Central memory CD8-positive, alpha-beta T cell (primary cell): ENCODE measurements around the gene MAML2.
"Not testable (repeated sequence)": the region's sequence is repeated elsewhere in the genome, so short reads cannot be mapped to it uniquely, and the experiment has no call there.

Experiments used
- ATAC-seq: fragments of 150-1000 bp; cut with Tn5 transposase; replicated peaks from 2 replicates; pipeline ENCODE4 v1.10.0; 2022; ENCODE audit warnings: mild to moderate bottlenecking, moderate FRiP score, moderate number of reproducible peaks; ENCODE audit not compliant: poor library complexity, severe bottlenecking; ENCODE audit errors: extremely low read depth
- DNase-seq, 2 donors: peaks; one replicate each; pipeline ENCODE4 v3.0.0; 2021; ENCODE audit warnings: low spot score in 2 of 2
- H3K27ac Mint-ChIP-seq: one replicate; pipeline ENCODE4 v1.8.0; 2022; ENCODE audit warnings: low read depth, mild to moderate bottlenecking, moderate library complexity, mixed read lengths
- H3K27me3 Mint-ChIP-seq: one replicate; pipeline ENCODE4 v1.8.0; 2022; ENCODE audit warnings: mixed read lengths
- H3K36me3 Mint-ChIP-seq: one replicate; pipeline ENCODE4 v1.8.0; 2022; ENCODE audit warnings: mild to moderate bottlenecking, moderate library complexity, mixed read lengths; ENCODE audit not compliant: insufficient read depth
- H3K4me1 Mint-ChIP-seq: one replicate; pipeline ENCODE4 v1.8.0; 2022; ENCODE audit warnings: mixed read lengths
- H3K4me3 Mint-ChIP-seq: one replicate; pipeline ENCODE4 v1.8.0; 2022; ENCODE audit warnings: mild to moderate bottlenecking, moderate library complexity, mixed read lengths
- H3K9me3 Mint-ChIP-seq: one replicate; pipeline ENCODE4 v1.8.0; 2022; ENCODE audit warnings: mixed read lengths

MAML2 gene

DNA sequence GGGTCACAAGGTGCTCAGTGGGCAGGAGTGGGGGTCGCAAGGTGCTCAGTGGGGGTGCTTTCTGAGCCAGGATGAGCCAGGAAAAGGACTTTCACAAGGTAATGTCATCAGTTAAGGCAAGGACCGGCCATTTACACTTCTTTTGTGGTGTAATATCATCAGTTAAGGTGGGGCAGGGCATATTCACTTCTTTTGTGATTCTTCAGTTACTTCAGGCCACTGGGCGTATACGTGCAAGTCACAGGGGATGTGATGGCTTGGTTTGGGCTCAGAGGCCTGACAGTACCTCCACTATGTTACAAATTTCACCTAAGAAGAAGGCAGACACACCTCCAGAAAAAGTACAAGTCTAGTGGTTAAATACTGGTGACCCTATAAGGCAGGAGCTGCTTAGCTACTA lies 162.1 kb downstream of the MAML2 start:
- peaks cover 24% of the 10 kb centered on the region for H3K4me1 Mint-ChIP-seq
- ATAC-seq, H3K4me3 Mint-ChIP-seq, H3K27me3 Mint-ChIP-seq, H3K9me3 Mint-ChIP-seq, DNase-seq, H3K27ac Mint-ChIP-seq, H3K36me3 Mint-ChIP-seq: not testable (repeated sequence)

GRCh38 chr11:96180341-96180740 lies 162.7 kb downstream of the MAML2 start:
- no peaks in the 10 kb centered on the region for H3K9me3 Mint-ChIP-seq
- H3K4me1 Mint-ChIP-seq: peaks cover 24% of the 10 kb centered on the region
- H3K27ac Mint-ChIP-seq: no peak overlapping the region
- no peak for ATAC-seq
- H3K36me3 Mint-ChIP-seq: peaks cover 2% of the 10 kb centered on the region
- DNase-seq: no peak
- no peak overlapping the region for H3K4me3 Mint-ChIP-seq
- H3K27me3 Mint-ChIP-seq: no peaks in the 10 kb centered on the region

DNA sequence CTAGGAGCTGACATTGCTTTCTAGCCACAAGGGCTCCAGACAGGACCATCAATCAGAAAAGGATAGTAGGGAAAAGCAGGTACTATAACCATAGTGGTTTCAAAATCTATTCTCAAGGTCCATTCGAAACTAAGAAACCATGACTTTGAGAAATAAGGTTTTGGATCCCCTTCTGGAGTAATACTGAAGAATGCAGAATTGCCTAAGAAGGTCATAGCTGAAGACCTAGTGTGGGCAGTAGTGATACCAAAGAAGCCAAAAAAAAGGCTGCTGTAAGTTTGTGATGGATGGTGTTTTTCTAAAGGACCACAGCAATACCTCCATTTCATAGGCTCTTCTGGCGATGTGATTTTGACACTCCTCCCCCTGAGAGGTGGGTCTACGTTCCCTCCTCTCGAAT lies 163.1 kb downstream of the MAML2 start:
- Mint-ChIP-seq H3K4me3 (no peak overlapping the region), H3K27ac (no peak overlapping the region), H3K9me3 (no peaks in the 10 kb centered on the region), H3K27me3 (no peaks in the 10 kb centered on the region), H3K4me1 (peaks cover 24% of the 10 kb centered on the region), H3K36me3 (peaks cover 2% of the 10 kb centered on the region)
- no peak for ATAC-seq
- DNase-seq: no peak

- no peak overlapping the region for H3K27ac Mint-ChIP-seq
- DNase-seq (no peak), ATAC-seq (no peak)
- no peaks in the 10 kb centered on the region for H3K9me3 Mint-ChIP-seq
- no peaks in the 10 kb centered on the region for H3K27me3 Mint-ChIP-seq
- H3K4me1 Mint-ChIP-seq: peaks cover 24% of the 10 kb centered on the region
- H3K36me3 Mint-ChIP-seq: peaks cover 2% of the 10 kb centered on the region
- no peak overlapping the region for H3K4me3 Mint-ChIP-seq
Measured at GRCh38 chr11:96178887-96179279, 164.1 kb downstream of the MAML2 start.

DNA sequence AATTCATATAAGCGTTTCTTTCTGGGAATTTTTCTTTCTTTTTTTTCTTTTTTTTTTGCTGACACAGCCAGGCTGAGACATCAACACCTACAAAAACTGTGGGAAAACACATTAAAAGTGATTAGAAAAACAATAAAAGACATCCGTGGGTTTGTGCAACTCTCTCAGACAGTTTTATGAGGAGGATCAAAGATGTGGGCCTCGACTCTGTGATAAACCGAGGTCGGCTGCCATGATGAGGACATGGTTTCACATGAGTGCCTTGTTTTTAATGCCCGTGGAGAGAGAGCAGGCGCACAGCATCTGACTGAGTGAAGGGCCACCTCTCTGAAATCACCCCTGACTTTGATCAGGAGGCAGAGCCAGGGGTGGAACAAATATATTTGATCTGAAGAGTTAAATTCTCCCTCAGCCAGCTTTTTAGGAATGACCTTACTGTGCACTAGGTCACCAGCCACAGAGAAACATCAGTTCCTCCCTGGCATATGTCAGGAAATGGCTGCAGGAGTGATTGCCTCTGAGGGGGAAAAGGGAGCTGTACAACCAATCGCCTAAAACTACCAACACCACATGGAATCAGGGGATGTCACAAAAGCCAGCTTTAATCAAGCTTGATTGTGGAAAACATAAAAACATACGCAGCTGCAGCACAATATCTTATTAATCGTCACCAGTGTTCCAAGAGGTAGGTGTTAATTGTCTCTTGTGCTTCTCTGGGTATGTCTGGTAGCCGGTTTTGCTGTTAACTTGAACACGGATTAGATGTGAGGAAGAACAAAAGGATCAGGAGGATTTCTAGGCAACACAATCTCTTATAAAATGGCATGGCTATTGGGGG lies 164.7 kb downstream of the MAML2 start:
- Mint-ChIP-seq H3K4me1 (peaks cover 30% of the 10 kb centered on the region), H3K9me3 (no peaks in the 10 kb centered on the region), H3K27me3 (no peaks in the 10 kb centered on the region), H3K27ac (peak overlapping the region; percentile 32), H3K4me3 (no peak overlapping the region), H3K36me3 (peaks cover 2% of the 10 kb centered on the region)
- DNase-seq (no peak), ATAC-seq (no peak)

DNA sequence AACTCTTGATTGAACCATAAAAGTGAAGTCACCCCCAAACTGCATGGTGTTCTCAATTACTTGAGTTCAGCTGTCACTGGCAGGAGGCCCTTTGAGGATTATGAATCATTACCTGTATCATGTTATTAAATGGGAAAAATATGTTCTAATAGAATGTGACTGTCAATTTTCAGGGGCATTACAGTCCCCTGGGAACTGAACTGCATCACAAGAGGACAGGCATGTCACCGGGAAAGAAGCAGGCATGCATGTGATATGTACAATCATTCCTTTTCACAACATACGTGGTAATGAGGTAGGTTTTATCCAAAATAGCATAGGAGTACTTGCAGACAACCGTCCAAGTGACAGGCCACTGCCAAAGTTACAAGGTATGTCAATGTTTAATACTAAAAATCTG lies 165.8 kb downstream of the MAML2 start:
- ATAC-seq: no peak
- DNase-seq: no peak
- Mint-ChIP-seq H3K4me1 (peaks cover 37% of the 10 kb centered on the region), H3K27me3 (no peaks in the 10 kb centered on the region), H3K4me3 (no peak overlapping the region), H3K27ac (peak overlapping the region; percentile 32), H3K36me3 (peaks cover 2% of the 10 kb centered on the region), H3K9me3 (no peaks in the 10 kb centered on the region)

DNA sequence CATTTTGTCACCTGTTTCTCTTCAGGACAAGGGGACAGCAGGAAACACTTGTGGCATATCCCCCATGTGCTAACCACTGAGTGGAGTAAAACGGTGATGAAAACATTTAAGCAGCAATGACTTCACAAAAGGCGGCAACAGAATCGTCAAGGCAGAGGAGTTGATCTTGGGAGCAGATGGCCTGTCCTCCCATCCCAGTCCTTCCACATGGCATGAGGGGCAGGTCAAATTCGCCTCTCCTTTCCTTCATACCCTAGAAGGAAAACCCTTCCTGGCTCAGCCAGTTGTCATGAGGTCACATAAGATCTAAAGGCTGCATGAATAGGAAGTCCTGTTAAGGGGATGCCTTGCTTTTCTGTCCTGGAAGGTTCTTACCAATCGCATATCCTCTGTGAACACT lies 169.1 kb downstream of the MAML2 start:
- DNase-seq (no peak), ATAC-seq (no peak)
- Mint-ChIP-seq H3K27me3 (no peaks in the 10 kb centered on the region), H3K9me3 (no peaks in the 10 kb centered on the region), H3K36me3 (peaks cover 2% of the 10 kb centered on the region), H3K4me3 (no peak overlapping the region), H3K4me1 (peaks cover 24% of the 10 kb centered on the region), H3K27ac (no peak overlapping the region)

DNA sequence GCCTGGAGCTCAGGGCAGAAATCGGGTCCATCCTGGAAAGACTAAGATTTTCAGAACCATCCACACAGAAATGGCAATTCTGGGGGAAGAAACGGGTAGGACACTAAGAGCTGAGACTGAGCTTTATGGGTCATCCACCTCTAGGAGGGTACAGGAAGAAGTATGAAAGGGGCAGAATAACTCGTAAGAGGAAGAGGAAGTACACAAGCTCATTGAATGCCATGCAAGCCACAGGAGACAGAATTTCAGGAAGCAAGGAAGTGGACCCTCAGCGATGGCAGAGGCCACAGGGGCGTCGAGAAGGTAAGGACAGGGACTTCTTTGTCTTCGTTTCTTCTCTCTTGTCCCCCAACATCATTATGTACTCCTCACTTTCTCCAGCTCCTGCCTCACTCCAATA lies 169.6 kb downstream of the MAML2 start:
- Mint-ChIP-seq H3K4me1 (peaks cover 24% of the 10 kb centered on the region), H3K27ac (no peak overlapping the region)

GRCh38 chr11:96172604-96173003 lies 170.4 kb downstream of the MAML2 start:
- Mint-ChIP-seq H3K9me3 (no peaks in the 10 kb centered on the region), H3K4me1 (peaks cover 23% of the 10 kb centered on the region), H3K27ac (no peak overlapping the region), H3K27me3 (no peaks in the 10 kb centered on the region), H3K4me3 (no peak overlapping the region), H3K36me3 (peaks cover under 1% of the 10 kb centered on the region)
- no peak for ATAC-seq
- no peak for DNase-seq

More for the DNA sequence above, 169.6 kb downstream of the MAML2 start:
- Mint-ChIP-seq H3K4me3 (no peak overlapping the region), H3K27me3 (no peaks in the 10 kb centered on the region), H3K9me3 (no peaks in the 10 kb centered on the region), H3K36me3 (peaks cover 2% of the 10 kb centered on the region)
- DNase-seq (no peak), ATAC-seq (no peak)

DNA sequence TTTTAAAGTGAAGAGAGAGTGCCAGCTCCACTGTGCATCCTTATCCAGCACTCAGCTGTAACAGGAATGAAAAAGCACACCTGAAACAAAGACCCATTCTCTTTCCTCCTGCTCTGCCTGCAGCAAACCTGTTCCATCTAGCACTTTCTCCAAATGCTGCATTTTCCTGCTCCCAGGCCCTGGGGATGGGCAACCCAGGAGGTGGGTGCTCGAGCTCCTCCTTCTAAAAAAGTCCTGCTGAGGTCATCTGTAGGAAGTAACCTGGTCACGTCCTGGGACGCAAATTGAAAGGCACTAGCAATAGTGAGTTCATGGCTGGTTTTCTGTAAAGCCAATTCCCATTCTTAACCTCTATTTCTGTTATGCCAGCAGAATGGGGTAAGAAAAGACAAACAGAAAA lies 173.7 kb downstream of the MAML2 start:
- H3K4me1 Mint-ChIP-seq: peaks cover 35% of the 10 kb centered on the region
- DNase-seq (no peak), ATAC-seq (no peak)
- no peaks in the 10 kb centered on the region for H3K9me3 Mint-ChIP-seq
- H3K36me3 Mint-ChIP-seq: no peaks in the 10 kb centered on the region
- no peaks in the 10 kb centered on the region for H3K27me3 Mint-ChIP-seq
- no peak overlapping the region for H3K4me3 Mint-ChIP-seq
- H3K27ac Mint-ChIP-seq: peak overlapping the region; percentile 42

GRCh38 chr11:96168623-96169022 lies 174.4 kb downstream of the MAML2 start:
- no peaks in the 10 kb centered on the region for H3K36me3 Mint-ChIP-seq

GRCh38 chr11:96167787-96168186 lies 175.2 kb downstream of the MAML2 start:
- ATAC-seq: no peak
- Mint-ChIP-seq H3K27ac (peak overlapping the region; percentile 77), H3K9me3 (no peaks in the 10 kb centered on the region), H3K27me3 (no peaks in the 10 kb centered on the region), H3K36me3 (no peaks in the 10 kb centered on the region), H3K4me3 (no peak overlapping the region), H3K4me1 (peaks cover 24% of the 10 kb centered on the region)
- no peak for DNase-seq

More at GRCh38 chr11:96168623-96169022, 174.4 kb downstream of the MAML2 start:
- Mint-ChIP-seq H3K9me3 (no peaks in the 10 kb centered on the region), H3K27ac (no peak overlapping the region), H3K4me3 (no peak overlapping the region), H3K4me1 (peaks cover 32% of the 10 kb centered on the region), H3K27me3 (no peaks in the 10 kb centered on the region)
- no peak for ATAC-seq
- DNase-seq: no peak

GRCh38 chr11:96167203-96167758 lies 175.7 kb downstream of the MAML2 start:
- H3K9me3 Mint-ChIP-seq: no peaks in the 10 kb centered on the region
- no peak overlapping the region for H3K4me3 Mint-ChIP-seq
- no peaks in the 10 kb centered on the region for H3K27me3 Mint-ChIP-seq
- H3K4me1 Mint-ChIP-seq: peaks cover 22% of the 10 kb centered on the region
- no peaks in the 10 kb centered on the region for H3K36me3 Mint-ChIP-seq
- no peak for ATAC-seq
- H3K27ac Mint-ChIP-seq: peak overlapping the region; percentile 77
- no peak for DNase-seq
